ENCODE results near the gene ILF2.
A peak's percentile ranks its signal among the peaks of the same experiment; 100 is the strongest.
"Not testable (repeated sequence)": the region's sequence is repeated elsewhere in the genome, so short reads cannot be mapped to it uniquely, and the experiment has no call there.

The ILF2 gene

DNA sequence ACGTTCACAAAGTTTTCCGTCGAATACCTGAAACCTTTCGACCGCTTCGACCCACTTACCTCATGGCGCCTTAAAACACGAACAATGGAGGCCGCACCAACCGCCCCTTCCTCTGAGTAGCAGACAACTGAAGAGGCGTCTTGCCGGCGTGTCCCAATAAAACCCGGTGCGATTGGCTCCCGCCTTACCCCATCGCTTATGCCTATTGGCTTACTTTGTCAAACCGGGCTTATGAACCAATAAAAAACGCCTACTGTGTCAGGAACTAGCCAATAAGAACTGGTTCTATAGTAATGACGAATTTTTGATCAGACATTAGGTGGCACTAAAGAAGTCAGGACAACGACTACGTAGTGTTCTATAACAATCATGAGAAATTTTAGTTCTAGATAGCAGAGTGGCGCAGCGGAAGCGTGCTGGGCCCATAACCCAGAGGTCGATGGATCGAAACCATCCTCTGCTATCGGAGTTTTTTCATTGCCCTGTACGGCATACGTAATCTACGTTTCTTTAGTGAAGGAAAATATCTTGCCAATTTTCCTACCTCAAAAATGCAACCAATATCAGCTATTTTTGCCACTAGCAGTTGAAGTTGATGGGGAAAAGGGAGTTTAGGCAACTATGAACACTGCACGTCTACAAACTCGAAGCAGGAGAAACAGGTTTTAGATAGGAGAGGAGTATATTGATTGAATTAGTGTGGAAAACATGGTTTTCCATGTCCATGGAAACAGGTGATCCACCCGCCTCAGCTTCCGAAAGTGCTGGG, at the start of gene ILF2:
Gene ILF2 (minus strand): TSS at position 135 of the 769 bp plus-strand sequence. CDS start 71 bp downstream, at position 64.
- DNase-seq, result peak; percentile 99

DNA sequence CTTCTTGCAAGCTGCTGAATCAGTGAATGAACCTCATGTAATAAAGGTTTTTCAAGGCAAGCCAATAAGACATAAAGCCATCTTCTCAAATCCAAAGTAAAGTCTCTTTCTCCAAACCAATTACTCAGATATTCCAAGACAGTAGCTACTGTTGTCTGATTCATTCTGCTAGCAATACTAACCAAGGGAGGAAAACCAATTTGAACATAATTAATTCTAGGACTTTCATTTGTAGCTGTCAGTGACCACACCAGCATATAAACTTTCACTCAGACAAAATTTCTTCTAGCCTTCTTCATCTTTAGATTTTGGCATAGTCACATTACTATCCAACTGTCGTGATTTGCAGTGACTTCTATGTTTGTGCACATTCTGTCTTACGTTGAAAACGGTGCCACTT, 46.5 kb upstream of the ILF2 start:
- DNase-seq, result no peak

DNA sequence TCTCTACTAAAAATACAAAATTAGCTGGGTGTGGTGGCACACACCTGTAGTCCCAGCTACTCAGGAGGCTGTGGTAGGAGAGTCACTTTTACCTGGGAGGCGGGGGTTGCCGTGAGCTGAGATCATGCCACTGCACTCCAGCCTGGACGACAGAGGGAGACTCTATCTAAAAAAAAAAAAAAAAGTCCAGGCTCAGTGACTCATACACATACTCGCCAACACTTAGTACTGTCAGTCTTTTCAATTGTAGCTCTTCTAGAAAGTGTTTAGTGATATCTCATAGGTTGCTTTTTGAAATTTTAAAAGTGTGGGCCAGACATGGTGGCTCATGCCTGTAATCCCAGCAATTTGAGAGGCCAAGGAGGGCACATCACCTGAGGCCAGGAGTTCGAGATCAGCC, 45.4 kb upstream of the ILF2 start:
- DNase-seq, result not testable (repeated sequence)

DNA sequence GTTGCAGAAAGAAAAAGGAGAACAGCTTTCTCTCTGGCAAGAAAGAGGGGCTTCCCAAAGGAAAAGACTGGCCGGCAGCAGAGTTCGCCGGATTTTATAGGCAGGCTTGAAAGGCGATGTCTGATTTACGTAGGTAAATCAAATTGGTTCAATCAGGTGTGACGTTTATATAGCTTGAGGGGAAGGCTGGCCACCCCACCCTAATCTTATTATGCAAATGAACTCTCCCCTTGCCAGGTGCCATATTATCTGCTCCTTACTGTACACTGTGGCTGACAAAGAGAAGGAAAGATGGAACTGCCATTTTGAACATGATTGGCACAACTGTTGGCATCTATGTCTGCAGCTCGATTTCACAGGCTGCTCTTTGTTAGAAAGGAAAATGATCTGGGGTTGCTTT, 40.2 kb upstream of the ILF2 start:
- no peak for DNase-seq

- DNase-seq, result no peak
These were observed 34.7 kb upstream of the ILF2 start for GRCh38 chr1:153705484-153705883.

GRCh38 chr1:153699768-153700167, 29.0 kb upstream of the ILF2 start:
- DNase-seq, result no peak

GRCh38 chr1:153698923-153699714, 28.3 kb upstream of the ILF2 start:
- DNase-seq, result no peak

DNA sequence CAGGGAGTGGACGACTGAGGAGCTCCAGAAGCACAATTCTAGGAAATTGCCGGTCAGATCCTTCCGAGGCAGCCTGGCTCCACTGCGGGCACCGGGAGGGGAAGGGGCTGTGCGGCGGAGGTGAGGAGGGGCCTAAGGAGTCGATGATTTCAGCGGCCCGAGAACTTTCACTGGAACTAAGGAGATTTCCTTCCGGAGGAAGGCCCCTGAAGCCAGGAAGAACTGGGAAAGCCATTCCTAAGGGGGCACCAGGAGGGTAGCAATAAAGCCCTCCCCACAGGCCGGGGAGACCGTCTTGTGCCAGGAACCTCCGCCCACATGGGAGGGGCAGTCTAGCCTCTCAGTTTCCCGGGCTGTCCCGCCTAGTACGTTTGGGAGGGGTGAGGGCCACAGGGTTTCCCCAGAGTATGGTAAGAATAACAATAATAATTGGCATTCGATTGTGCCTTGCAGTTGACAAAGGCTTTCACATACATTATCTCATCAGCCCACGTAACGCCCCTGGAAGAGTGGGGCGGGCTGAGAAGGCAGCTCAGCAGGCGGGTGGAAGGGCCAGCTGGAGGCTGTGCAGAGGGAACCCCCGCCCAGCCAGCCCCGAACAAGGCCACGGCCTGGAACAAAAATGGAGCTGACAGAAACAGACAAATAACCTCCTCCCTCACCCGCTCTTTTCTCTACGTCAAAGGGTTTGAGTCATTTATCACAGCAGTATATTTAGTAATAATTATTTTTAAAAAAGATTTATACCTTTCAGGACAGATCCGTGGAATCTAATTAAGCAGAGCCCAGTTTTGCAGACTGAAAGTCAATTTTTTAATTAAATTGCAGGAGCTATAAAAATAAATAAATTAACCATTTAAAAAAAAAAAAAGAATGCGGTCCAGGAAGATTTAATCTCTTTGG, 27.5 kb upstream of the ILF2 start:
- DNase-seq, result peak; percentile 47

DNA sequence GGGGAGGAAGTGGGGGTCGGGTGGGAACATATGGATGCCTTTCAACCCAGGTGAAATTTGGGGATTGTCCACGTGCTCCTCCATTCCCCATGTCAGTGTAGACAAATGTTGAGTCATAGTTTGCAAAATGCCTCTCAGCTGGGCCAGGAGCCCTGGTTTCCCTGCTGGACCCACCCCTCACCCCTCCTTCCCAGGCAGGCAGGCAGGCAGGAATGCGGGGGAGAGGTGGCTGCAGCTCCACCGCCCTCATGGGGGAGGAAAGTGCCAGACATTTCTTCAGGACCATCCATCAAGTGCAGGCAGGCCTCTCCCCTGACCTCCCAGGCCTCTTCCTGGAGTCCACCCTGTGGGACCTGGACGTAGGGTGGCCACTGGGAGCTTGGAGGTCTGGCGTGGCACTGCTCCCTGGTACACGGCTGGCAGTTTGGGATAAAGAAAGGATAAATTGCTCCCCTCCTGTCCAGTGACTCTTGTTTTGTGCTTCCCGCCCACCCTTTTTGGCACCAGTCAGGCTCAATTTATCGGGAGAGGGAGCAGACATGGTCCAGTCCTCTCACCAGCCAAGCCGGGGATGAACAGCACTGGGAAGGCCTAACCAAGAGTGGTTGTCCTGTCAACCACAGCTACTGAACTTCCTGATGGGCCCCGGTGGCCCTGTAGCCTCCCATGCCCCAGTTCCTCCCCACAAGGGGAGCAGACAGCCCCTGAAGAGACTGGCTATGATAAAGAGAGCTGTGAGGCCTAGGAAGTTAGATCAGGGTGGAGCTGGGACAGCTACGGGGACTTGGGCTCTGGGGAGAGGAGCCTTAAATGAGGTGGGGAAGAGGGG, 26.6 kb upstream of the ILF2 start:
- no peak for DNase-seq

DNA sequence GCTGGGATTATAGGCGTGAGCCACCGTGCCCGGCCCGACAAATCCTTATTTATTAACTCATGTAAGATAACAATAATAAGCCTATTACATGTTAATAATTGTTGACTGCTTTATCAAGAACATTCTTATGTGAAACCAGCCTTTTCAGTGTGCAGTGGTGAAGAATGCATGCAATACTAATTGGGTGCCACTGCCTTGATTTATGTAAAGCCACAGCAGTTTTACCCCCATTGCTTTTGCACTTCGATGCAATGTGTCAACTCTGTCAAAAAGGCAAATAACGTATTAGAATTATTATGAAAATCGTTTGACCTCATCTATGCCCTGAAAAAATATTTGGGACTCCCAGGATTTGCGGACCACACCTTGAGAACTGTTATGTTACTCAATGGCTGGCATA, 25.9 kb upstream of the ILF2 start:
- no peak for DNase-seq

DNA sequence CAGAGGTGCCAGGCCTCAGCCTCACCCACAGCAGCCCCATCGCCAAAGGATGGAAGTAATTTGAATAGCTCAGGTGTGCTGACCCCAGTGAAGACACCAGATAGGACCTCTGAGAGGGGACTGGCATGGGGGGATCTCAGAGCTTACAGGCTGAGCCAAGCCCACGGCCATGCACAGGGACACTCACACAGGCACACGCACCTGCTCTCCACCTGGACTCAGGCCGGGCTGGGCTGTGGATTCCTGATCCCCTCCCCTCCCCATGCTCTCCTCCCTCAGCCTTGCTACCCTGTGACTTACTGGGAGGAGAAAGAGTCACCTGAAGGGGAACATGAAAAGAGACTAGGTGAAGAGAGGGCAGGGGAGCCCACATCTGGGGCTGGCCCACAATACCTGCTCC, 22.7 kb upstream of the ILF2 start:
- DNase-seq, result no peak

GRCh38 chr1:153688736-153689328, 18.0 kb upstream of the ILF2 start:
- DNase-seq, result no peak

- no peak for DNase-seq
These were observed 17.5 kb upstream of the ILF2 start for GRCh38 chr1:153688276-153688675.

- no peak for DNase-seq
These were observed 16.7 kb upstream of the ILF2 start for GRCh38 chr1:153687346-153688125.

DNA sequence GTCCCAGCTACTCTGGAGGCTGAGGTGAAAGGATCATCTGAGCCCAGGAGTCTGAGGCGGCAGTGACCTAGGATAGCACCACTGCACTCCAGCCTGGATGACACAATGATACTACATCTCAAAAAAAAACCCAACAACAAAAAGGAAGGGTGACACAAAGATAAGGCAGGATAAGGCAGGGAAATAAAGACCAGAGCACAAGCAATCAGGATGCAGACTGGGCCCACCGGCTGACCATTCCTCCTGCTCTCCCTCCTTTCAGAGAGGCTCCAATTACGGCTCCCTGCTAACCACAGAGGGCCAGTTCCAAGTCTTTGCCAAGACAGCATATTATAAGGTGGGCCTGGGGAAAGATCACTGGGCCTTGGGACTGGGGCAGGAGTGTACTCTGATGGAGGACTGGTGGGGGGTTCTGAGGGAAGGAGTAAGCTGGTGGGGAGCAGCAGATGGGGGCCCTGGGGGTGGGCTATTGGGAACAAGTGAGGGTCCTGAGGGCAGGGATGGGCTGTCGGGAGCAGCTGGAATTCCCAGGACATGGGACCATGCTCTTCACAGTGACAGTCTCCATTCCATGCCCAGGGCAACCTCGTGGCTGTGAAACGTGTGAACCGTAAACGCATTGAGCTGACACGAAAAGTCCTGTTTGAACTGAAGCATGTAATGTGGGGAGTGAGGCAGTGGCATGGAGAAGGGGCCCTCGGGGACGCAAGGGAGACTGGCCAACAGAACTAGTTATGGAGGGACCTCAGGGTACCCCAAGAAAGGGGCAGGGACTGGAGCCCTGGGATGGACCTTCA, 14.9 kb upstream of the ILF2 start:
- DNase-seq, result no peak

GRCh38 chr1:153684892-153685291, 14.1 kb upstream of the ILF2 start:
- no peak for DNase-seq

DNA sequence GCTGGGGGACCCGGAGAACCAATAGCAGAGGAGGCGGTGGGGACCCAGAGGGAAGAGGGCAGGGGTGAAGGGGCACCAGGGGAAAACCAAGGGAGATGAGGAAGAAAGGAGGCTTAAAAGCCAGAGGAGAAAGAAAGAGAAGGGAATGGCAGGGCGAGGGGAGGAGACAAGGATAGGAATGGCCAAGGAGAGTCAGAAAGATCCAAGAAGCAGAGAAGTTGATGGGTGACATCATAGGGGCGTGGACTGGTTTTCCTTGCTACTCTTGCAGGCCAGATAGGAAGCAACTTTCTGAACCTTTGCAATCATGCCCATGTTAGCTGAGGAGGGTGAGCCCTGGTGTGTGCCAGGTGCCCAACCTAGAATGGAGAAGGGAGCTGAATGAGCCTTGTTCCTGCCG, 13.1 kb upstream of the ILF2 start:
- no peak for DNase-seq

DNA sequence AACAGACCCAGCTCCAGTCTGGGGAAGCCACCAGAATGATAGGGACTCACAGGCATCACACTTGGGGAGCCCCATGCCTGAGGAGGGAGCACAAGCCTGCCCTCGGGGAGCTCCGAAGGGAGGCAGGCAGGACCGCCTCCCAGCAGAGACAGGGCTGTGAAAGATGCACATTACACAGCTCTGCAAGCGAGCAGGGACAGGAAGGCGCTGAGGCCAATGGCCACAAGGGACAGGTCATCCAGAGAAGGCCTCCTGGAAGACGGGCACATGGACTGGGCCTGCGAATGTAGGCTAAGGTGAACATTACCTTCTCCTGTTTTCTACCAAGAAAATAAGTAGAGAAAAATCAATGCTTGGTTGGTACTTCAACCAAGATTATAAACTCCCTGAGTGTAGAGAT, 11.9 kb upstream of the ILF2 start:
- no peak for DNase-seq

DNA sequence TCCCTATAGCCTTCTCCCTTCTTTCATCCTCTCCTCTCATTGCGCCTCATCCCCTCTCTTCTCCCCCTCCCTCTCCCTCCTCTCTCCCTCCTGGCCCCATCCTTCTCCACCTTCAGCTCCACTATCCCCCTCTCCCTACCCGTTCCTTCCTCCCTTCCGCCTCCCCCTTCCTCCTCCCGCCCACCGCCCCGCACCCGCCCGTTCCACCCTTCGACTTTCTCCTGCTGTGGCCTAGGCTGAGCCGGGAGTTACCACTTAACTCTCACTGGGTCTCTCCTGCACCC, 9.3 kb upstream of the ILF2 start:
- no peak for DNase-seq

DNA sequence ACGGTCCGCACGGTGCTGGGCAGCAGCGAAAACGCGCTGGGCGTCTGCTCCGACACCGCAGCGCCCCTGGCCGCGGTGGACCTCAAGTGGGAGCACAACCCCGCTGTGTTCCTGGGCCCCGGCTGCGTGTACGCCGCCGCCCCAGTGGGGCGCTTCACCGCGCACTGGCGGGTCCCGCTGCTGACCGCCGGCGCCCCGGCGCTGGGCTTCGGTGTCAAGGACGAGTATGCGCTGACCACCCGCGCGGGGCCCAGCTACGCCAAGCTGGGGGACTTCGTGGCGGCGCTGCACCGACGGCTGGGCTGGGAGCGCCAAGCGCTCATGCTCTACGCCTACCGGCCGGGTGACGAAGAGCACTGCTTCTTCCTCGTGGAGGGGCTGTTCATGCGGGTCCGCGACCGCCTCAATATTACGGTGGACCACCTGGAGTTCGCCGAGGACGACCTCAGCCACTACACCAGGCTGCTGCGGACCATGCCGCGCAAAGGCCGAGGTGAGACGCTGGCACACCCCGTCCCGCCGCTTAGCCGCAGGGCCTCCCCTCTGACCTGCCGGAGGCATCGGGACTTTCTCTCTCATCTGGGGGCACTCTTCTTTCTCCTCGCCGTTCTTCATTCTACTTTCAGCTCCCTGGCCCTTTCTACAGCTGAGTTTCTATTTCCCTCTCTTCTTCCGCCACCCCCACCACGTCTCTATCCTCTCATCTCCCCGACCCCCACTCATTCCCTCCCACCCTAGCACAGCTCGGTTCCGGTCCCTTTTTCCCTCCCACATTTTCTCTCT, 8.7 kb upstream of the ILF2 start:
- no peak for DNase-seq
